ENCODE measurements around the gene MICAL1.

DNA sequence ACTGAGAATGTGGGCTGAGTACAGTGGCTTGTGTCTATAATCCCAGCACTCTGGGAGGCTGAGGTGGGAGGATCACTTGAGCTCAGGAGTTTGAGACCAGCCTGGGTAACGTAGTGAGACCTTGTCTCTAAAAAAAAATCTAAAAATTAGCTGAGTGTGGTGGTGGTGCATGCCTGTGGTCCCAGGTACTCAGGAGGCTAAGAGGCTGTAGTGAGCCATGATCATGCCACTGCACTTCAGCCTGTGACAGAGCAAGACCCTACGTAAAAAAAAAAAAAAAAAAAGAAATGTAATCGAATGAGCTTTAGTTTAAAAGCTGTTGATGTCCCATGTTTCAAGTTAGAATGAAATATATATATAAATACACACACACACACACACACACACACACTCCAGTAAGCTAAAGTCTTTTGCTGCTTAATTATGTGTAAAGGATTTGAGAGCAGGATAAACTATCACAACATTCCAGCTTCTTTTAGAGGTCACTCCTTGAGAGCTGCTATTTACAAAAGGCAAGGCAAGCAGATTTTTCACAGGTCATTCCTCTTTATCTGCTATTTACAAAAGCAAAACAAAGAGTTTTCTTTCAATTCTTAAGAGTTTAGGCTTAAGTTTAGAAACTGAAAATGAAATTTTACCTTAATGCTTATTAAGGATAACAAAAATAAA is 4.7 kb upstream of the MICAL1 start:
- TF ChIP-seq, protein P1, sequence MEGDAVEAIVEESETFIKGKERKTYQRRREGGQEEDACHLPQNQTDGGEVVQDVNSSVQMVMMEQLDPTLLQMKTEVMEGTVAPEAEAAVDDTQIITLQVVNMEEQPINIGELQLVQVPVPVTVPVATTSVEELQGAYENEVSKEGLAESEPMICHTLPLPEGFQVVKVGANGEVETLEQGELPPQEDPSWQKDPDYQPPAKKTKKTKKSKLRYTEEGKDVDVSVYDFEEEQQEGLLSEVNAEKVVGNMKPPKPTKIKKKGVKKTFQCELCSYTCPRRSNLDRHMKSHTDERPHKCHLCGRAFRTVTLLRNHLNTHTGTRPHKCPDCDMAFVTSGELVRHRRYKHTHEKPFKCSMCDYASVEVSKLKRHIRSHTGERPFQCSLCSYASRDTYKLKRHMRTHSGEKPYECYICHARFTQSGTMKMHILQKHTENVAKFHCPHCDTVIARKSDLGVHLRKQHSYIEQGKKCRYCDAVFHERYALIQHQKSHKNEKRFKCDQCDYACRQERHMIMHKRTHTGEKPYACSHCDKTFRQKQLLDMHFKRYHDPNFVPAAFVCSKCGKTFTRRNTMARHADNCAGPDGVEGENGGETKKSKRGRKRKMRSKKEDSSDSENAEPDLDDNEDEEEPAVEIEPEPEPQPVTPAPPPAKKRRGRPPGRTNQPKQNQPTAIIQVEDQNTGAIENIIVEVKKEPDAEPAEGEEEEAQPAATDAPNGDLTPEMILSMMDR (IDR thresholded peaks at IDR 0.05; ENCODE audit: insufficient read depth, low read length), result no peak
- TF ChIP-seq POLR2AphosphoS5 (IDR thresholded peaks at IDR 0.05; ENCODE audit: low read depth) (no peak), SPI1 (IDR thresholded peaks at IDR 0.05; ENCODE audit: borderline replicate concordance, low read depth) (no peak)
- TF ChIP-seq, protein P2, sequence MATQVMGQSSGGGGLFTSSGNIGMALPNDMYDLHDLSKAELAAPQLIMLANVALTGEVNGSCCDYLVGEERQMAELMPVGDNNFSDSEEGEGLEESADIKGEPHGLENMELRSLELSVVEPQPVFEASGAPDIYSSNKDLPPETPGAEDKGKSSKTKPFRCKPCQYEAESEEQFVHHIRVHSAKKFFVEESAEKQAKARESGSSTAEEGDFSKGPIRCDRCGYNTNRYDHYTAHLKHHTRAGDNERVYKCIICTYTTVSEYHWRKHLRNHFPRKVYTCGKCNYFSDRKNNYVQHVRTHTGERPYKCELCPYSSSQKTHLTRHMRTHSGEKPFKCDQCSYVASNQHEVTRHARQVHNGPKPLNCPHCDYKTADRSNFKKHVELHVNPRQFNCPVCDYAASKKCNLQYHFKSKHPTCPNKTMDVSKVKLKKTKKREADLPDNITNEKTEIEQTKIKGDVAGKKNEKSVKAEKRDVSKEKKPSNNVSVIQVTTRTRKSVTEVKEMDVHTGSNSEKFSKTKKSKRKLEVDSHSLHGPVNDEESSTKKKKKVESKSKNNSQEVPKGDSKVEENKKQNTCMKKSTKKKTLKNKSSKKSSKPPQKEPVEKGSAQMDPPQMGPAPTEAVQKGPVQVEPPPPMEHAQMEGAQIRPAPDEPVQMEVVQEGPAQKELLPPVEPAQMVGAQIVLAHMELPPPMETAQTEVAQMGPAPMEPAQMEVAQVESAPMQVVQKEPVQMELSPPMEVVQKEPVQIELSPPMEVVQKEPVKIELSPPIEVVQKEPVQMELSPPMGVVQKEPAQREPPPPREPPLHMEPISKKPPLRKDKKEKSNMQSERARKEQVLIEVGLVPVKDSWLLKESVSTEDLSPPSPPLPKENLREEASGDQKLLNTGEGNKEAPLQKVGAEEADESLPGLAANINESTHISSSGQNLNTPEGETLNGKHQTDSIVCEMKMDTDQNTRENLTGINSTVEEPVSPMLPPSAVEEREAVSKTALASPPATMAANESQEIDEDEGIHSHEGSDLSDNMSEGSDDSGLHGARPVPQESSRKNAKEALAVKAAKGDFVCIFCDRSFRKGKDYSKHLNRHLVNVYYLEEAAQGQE (IDR thresholded peaks at IDR 0.05; ENCODE audit: insufficient replicate concordance, low read depth), result no peak
